Suprapubic skin (tissue), 3 donors: ENCODE results near the gene HYAL2.

ENCODE experiments used
- POLR2A ChIP-seq, 2 donors: fragments of 450-650 bp; IDR thresholded peaks; one replicate each; pipeline ENCODE4 v1.6.1; 2017; ENCODE audit warnings: antibody characterized with exemption in 2 of 2, mild to moderate bottlenecking in 2 of 2, moderate library complexity in 2 of 2
- TF ChIP-seq, protein P1 (sequence below), 2 donors: fragments of 200-600 bp in 1 of 2; fragments of 450-650 bp in 1 of 2; sonication (generic) in 1 of 2; IDR thresholded peaks; one replicate each; pipeline ENCODE4 v1.5.1; 2016 to 2019; ENCODE audit warnings: antibody characterized with exemption in 2 of 2, mild to moderate bottlenecking in 1 of 2, moderate library complexity in 1 of 2

DNA sequence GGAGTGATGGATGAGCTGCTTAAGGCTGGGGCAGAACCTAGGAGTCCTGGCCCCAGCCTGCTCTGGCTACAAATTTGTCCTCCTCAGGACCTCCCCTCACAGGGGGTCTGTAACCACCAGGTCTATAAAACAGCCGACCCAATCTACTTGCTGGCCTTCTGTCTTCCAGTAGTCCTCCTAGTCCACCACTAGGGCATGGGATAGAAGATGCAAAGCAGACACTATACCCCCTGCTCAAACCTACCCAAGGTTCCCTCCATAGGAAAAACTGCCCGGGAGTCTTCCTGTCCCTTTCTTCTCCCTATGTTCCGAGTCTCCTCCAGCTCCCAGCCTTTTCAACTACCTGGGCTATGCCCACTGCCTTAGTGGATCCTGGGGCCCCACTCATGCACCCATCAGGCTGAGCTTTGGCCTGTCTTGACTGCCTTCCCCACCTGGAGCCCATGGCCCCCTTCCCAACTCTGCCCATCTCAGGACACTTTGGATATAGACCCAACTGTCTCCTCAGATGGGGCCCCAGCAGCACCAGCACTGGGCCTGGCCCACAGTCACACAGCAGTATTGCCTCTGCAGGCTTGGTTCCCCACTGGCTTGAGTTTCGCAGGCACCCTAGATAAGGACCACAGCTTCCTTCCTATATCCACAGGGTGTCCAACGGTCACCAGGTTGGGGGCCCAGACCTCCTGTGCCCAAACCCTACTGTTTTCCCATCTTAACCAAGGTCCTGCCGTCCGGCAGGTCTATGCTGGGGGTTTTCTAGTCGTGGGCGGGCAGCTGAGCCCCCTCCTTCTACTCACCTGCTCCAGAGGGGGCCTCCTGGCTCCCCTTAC lies 24.4 kb downstream of the HYAL2 start:
- no peak for TF ChIP-seq POLR2A (IDR thresholded peaks at IDR 0.05)
- TF ChIP-seq, protein P1, sequence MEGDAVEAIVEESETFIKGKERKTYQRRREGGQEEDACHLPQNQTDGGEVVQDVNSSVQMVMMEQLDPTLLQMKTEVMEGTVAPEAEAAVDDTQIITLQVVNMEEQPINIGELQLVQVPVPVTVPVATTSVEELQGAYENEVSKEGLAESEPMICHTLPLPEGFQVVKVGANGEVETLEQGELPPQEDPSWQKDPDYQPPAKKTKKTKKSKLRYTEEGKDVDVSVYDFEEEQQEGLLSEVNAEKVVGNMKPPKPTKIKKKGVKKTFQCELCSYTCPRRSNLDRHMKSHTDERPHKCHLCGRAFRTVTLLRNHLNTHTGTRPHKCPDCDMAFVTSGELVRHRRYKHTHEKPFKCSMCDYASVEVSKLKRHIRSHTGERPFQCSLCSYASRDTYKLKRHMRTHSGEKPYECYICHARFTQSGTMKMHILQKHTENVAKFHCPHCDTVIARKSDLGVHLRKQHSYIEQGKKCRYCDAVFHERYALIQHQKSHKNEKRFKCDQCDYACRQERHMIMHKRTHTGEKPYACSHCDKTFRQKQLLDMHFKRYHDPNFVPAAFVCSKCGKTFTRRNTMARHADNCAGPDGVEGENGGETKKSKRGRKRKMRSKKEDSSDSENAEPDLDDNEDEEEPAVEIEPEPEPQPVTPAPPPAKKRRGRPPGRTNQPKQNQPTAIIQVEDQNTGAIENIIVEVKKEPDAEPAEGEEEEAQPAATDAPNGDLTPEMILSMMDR (IDR thresholded peaks at IDR 0.05) = no peak
